ENCODE results near the gene MACF1. TPM values are rescaled to one million over a fixed set of nuclear protein-coding genes. Genes with fewer than 3 reads are reported as not detected.

The MACF1 gene
- total and polyA plus RNA-seq, 4 donors, result 69.1 to 966 (median 233) TPM

- ATAC-seq (ENCODE audit: insufficient read depth, low FRiP score), result no peak
- Histone ChIP-seq H3K4me1 (ENCODE audit: control insufficient read depth in 5 of 5, insufficient read depth in 5 of 5, low read length in 5 of 5) (peaks cover 0 to 5% (median 0%) of the 10 kb centered on the region in 5 donors), H3K4me3 (no peak overlapping the region), H3K9me3 (ENCODE audit: control insufficient read depth in 4 of 4, insufficient read depth in 3 of 4, low read length in 3 of 4) (no peaks in the 10 kb centered on the region), H3K27me3 (ENCODE audit: control insufficient read depth in 3 of 3, insufficient read depth in 3 of 3, low read length in 2 of 3) (no peaks in the 10 kb centered on the region), H3K27ac (ENCODE audit: low read depth in 1 of 2, low read length in 1 of 2) (no peak overlapping the region), H3K9ac (ENCODE audit: insufficient read depth in 1 of 2, low read length in 2 of 2) (no peak overlapping the region), H3K36me3 (ENCODE audit: control insufficient read depth in 4 of 4, insufficient read depth in 4 of 4, low read length in 4 of 4) (peaks cover 18 to 80% (median 44%) of the 10 kb centered on the region in 4 donors)
- peak in 1 of 3 donors; percentile 49 for DNase-seq
- no peak for TF ChIP-seq CTCF (IDR thresholded peaks at IDR 0.05; ENCODE audit: control extremely low read depth, extremely low read depth)
- 67 to 73% methylated on average over 1 of the region's 1 CpG for WGBS, 2 donors
These were observed 222.9 kb downstream of the MACF1 start for GRCh38 chr1:39427374-39427773.

GRCh38 chr1:39427912-39428311, 223.4 kb downstream of the MACF1 start:
- Histone ChIP-seq H3K4me3 (no peak overlapping the region), H3K9me3 (ENCODE audit: control insufficient read depth in 4 of 4, insufficient read depth in 3 of 4, low read length in 3 of 4) (no peaks in the 10 kb centered on the region), H3K36me3 (ENCODE audit: control insufficient read depth in 4 of 4, insufficient read depth in 4 of 4, low read length in 4 of 4) (peaks cover 15 to 80% (median 42%) of the 10 kb centered on the region in 4 donors), H3K9ac (ENCODE audit: insufficient read depth in 1 of 2, low read length in 2 of 2) (no peak overlapping the region), H3K4me1 (ENCODE audit: control insufficient read depth in 5 of 5, insufficient read depth in 5 of 5, low read length in 5 of 5) (peaks cover 0 to 5% (median 0%) of the 10 kb centered on the region in 5 donors), H3K27ac (ENCODE audit: low read depth in 1 of 2, low read length in 1 of 2) (peak overlapping the region in 1 of 2 donors; percentile 9), H3K27me3 (ENCODE audit: control insufficient read depth in 3 of 3, insufficient read depth in 3 of 3, low read length in 2 of 3) (no peaks in the 10 kb centered on the region)
- WGBS, 2 donors, result 86 to 90% methylated on average over 4 of the region's 4 CpGs
- ATAC-seq (ENCODE audit: insufficient read depth, low FRiP score) (no peak), DNase-seq (no peak)
- TF ChIP-seq CTCF (IDR thresholded peaks at IDR 0.05; ENCODE audit: control extremely low read depth, extremely low read depth), result no peak

GRCh38 chr1:39431927-39432326, 227.4 kb downstream of the MACF1 start:
- 87 to 91% methylated on average over 5 of the region's 5 CpGs for WGBS, 2 donors
- DNase-seq, result no peak
- H3K36me3 ChIP-seq (ENCODE audit: control insufficient read depth in 4 of 4, insufficient read depth in 4 of 4, low read length in 4 of 4), result peaks cover 20 to 93% (median 48%) of the 10 kb centered on the region in 4 donors
- H3K4me3 ChIP-seq, result no peak overlapping the region
- H3K27me3 ChIP-seq (ENCODE audit: control insufficient read depth in 3 of 3, insufficient read depth in 3 of 3, low read length in 2 of 3), result no peaks in the 10 kb centered on the region
- peaks cover 0 to 3% (median 0%) of the 10 kb centered on the region in 5 donors for H3K4me1 ChIP-seq (ENCODE audit: control insufficient read depth in 5 of 5, insufficient read depth in 5 of 5, low read length in 5 of 5)
- ATAC-seq (ENCODE audit: insufficient read depth, low FRiP score), result no peak
- no peak overlapping the region for H3K9ac ChIP-seq (ENCODE audit: insufficient read depth in 1 of 2, low read length in 2 of 2)
- H3K27ac ChIP-seq (ENCODE audit: low read depth in 1 of 2, low read length in 1 of 2), result no peak overlapping the region
- H3K9me3 ChIP-seq (ENCODE audit: control insufficient read depth in 4 of 4, insufficient read depth in 3 of 4, low read length in 3 of 4), result no peaks in the 10 kb centered on the region
- no peak for TF ChIP-seq CTCF (IDR thresholded peaks at IDR 0.05; ENCODE audit: control extremely low read depth, extremely low read depth)
